IPS-NIHi7 (cell line): ENCODE results near the gene RALGPS2.

Source experiments
- DNase-seq: peaks from one replicate; pipeline ENCODE4 v3.0.0; 2012; ENCODE audit warnings: mixed read lengths; ENCODE audit errors: extremely low spot score

The RALGPS2 gene, protein sequence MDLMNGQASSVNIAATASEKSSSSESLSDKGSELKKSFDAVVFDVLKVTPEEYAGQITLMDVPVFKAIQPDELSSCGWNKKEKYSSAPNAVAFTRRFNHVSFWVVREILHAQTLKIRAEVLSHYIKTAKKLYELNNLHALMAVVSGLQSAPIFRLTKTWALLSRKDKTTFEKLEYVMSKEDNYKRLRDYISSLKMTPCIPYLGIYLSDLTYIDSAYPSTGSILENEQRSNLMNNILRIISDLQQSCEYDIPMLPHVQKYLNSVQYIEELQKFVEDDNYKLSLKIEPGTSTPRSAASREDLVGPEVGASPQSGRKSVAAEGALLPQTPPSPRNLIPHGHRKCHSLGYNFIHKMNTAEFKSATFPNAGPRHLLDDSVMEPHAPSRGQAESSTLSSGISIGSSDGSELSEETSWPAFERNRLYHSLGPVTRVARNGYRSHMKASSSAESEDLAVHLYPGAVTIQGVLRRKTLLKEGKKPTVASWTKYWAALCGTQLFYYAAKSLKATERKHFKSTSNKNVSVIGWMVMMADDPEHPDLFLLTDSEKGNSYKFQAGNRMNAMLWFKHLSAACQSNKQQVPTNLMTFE

DNA sequence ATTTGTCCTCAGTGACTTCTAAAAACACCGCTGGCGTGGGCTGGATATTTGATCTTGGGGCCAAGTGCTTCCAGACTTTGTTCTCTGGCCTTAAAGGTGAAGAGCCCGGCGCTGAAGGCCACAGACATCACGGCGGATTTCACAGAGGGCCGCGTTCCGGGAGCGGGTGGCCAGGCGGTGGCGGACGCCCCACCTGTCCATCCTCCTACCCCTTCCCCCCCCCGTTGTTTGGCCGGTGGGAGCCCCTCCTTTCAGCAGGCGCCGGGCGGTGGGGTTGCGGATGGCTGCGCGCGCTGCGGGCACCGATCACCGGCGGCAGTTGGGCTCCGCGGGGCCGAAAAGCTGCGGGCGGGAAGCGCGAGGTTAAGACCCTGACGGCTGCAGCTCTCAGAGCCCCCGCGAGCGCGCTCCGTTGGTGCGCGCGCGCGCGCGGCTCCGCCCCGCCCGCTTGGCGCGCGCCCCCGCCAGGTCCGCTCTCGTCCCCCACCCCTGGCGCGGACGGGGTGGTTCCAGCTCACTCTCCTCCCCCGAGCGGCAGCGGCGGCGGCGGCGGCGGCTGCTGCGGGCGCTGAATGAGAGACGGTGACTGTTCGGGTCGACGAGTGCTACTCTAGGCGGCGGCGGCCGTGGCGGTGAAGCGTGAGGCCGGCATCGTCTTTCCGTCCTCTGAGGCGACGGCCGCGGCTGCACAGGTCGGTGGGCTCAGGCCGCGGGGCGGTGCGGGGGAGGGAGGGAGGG lies at the start of gene RALGPS2:
Gene RALGPS2, plus strand, starts transcription at position 517 of the 738 bp plus-strand sequence. CDS start 51,521 bp downstream, outside the sequence.
- DNase-seq, result peak; percentile 85

DNA sequence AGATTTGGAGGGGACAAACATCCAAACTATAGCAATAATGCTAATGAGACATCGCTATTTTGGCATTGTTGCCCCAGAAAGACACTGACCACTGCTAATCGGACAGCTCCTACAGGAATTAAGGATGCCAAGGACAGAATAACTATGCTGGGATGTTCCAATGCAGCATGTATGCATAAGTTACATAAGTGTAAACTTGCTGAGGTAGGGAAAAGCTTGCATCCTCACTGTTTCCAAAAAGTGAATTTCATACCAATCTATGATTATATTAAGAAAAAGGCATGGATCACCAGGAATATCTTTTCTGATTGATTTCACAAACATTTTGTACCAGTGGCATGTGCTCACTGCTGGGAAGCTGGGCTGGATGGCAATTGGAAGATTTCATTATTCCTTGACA lies 45.8 kb upstream of the RALGPS2 start:
- DNase-seq, result no peak

DNA sequence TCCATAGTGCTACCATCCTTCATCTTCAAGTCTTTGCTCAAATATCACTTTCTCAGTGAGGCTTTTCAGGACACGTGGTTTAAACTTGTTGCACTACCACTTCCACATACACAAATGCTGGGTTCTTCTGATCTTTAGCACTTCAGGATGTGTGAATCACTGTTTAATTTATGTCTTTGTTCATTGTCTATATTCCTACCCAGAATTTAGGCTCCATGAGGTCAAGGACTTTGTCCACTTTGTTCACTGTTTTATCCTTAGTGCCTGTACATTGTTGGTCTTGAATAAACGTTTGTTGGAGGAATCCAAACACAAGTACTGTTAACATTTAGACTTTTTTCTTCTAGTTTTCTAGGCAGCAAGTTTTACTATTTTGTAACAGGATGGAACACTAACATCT lies 42.6 kb upstream of the RALGPS2 start:
- DNase-seq, result no peak

DNA sequence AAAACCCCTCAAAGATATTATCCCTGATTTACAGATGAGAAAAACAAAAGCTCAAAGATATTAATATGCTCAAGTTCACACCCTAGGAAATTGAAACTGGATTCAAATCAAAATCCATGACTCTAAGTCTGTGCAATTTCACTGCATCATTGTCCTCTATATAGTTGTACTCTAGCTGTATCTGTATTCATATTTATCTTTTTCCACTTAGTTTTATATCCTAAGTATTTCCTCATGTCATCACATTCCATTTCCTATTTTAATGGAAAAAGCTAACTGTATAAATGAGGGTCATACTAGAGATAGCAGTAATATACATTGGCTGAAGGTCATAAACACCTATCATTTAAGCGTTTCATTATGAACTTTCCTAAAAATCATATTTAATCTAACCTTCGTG lies 42.2 kb upstream of the RALGPS2 start:
- DNase-seq, result no peak

DNA sequence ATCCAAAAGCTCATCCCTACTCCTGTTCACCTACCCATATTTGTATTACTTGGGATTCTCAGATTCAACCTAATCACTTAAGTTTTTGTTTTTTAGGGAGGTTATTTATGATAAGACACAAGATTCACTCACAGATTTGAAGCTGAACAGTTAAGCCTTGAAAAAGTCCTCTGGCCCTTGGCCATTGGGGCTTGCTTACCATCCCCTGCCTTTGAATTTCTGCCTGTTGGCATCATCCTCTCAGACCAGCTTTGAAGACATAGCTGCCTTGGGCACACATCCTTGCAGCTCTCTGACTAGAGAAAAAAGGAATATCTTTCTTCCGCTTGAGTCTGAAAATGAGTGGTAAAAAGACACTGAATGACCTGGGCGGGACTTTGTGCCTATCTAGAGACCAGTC lies 41.8 kb upstream of the RALGPS2 start:
- DNase-seq, result no peak

DNA sequence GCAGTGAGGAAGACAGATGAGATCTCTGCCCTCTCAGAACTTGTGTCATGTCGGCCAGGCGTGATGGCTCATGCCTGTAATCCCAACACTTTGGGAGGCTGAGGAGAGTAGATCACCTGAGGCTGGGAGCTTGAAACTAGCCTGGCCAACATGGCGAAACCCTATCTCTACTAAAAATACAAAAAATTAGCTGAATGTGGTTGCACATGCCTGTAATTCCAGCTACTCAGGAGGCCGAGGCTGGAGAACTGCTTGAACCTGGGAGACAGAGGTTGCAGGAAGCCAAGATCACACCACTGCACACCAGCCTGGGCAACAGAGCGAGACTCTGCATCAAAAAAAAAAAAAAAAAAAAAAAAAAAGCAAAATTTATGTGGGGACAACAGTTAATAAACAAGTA lies 40.9 kb upstream of the RALGPS2 start:
- DNase-seq, result no peak

DNA sequence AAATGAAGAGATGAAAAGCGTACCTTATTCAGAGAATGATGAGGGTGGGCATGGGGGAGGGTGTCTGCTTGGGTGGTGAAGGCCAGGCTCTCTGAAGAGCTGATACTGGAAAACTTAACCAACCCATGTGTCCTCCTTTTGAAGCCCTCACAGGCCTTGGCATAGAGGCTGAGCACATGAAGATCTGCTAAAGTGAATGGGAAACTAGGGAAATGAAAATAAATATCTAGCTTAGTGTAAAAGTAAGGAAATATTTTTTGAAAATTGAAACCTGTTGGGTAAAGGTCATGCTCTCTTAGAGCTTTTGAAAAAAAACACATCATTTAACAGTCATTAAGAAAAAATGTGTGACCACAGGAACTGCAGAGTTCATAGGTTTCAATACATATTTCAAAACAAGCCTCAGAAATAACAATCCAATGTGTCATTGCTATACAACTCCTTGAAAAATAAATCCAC lies 40.5 kb upstream of the RALGPS2 start:
- no peak for DNase-seq

DNA sequence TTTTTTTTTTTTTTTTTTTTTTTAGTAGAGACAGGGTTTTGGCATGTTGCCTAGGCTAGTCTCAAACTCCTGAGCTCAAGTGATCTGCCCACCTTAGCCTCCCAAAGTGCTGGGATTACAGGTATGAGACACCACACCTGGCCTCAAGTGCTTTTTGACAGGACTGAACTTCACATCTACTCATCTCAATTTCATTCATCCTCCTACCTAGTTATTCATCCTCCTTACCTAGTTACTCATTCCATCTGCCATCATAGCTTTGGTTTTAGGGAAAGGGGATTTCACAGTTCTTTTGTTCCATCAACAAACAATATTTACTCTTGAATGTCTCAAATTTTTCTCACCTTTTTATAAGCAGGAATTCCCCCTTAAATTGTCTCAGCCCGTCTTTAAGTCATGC lies 38.6 kb upstream of the RALGPS2 start:
- DNase-seq, result no peak

DNA sequence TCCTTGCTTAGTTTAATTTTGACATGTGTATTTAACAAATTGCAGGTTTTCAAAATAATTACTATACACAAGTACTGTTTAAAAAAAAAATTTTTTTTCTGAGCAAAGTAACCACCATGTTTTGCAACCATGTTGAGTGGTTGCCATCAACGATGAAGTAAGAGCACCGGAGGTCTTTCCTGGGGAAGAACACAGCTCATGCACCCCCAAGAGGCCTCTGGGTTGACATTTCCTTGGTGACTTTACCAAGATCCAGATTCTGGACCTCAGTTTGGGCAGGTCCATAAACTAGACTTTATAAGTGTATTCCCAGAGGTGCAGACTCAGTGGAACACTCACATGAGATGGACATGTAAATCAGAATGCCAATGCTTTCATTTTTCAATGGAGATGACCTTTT lies 36.8 kb upstream of the RALGPS2 start:
- DNase-seq, result no peak

DNA sequence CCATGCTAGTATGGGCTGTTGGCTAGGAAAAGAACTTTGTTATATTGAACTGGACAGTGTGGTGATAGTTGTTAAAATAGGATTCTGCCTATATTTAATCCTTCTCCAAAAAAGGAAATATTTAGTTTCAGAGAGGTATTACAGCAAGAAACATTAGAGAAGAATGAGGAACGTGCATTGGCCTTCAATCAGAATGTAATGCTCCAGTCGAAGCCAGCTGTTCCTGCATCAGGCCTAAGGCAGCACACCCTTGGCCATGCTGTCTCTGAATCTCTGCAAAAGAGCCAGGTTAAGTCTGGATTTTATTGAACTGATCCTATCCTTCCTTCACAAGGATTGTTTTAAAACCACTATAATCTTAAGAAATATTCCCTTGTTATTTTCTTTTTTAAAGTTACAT lies 35.3 kb upstream of the RALGPS2 start:
- DNase-seq, result no peak

DNA sequence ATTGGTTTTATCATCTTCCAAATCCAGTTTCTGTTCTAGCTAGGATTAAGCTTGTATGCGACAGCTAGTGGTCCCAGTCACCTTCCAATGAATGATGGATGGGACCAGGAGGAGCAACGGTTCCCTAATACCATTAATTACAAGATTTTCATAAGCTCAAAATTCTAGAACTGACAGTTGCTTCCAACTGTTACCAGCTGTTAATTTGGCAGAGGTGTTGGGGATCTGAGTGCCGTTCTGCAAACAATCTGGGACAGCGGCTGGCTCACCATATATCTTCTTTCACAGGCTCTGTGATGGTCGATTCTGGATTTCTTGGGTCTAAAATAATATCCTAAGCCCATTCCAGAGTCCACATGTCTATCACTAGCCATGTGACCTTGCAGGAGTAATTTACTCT lies 34.5 kb upstream of the RALGPS2 start:
- no peak for DNase-seq

DNA sequence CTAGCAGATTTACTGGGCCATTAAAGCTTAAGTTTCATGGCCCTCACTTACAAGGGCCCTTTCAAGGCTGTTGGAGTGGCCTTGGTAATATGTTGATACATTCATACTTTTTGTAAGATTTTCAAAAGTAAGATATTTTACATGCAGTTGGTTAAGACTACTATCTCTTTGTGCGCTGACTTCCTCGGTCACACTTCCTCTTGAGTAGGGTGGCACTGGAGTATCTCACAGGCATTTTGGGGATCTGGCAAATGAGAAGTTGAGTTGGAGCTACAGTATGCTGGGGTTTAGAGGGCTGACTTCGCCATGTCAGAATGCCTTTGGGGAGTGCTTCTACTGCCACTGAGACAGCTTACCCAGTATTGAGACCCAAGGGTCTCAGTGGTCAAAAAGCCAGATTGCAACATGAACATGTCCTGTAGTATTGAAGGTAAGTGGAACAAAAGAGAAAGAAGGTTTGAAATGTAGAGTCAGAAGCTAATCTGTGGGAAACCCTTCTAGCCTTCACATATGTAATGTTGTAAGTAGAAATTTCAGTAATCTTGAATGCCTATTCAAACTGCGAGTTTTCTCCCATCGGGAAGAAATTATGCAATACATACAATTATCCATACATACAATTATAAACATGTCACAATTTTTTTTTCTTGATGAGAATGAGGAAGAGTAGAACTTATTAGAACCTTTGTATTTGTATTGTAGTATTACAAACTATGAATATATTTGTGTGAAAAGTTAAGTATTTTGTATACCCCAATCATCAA lies 32.3 kb upstream of the RALGPS2 start:
- no peak for DNase-seq

DNA sequence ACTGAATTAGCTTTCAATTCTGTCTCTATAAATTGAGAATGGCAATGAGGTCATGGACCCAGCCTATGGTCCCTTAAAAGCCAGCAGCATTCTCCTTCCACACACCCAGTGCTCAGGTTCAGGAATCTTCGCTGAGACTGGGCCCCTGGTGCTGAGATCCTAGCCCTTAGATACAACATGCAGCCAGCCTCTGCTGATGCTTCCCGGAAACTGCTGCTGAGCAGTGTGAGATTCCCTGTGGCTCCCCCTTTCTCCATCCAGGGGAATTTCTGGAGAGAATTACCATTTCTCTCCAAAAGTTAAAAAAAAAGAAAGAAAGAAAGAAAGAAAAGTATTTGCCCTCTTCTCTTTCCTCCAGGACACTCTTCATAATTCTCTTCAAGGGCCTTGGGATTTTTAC lies 31.7 kb upstream of the RALGPS2 start:
- peak; percentile 77 for DNase-seq

DNA sequence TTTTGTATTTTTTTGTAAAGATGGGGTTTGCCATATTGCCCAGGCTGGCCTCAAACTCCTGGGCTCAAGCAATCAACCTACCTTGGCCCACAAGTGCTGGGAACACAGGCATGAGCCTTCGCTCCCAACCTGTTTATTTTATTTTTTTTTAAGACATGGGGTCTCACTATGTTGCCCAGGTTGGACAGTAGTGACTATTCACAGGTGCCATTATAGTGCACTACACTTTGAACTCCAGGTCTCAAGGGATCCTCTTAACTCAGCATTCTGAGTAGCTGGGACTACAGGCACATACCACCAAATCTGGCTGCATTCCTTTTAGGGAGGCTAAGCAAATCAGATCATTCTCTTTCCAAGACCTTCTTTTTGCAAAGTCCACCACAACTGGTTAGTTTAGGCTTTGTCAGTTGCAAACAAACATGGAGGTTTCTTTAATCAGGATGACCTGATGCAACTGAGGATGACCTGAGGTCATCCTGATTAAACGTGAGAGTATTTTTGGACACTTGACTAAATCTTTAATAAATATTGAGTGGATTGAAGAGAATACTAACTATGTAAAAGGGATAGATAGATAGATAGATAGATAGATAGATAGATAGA lies 30.0 kb upstream of the RALGPS2 start:
- no peak for DNase-seq

DNA sequence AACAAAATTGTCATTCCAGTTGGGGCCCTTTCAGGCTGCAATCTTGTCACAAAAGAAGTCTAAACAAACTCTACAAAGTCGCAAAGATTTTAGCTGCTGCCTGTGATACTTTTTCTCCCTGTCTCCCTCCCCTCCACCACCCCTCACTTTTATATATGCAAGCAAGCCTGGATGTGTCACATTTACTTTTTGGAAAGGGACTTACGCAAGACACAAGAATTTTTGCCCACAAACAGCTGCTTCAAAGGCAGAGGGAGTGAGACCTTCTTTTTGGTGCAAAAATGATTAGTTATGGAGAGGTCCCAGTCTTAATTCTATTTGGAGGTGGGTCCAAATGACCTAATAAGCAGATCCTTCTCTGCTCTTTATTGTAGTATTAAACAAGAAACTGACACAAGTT lies 22.9 kb upstream of the RALGPS2 start:
- DNase-seq, result no peak

DNA sequence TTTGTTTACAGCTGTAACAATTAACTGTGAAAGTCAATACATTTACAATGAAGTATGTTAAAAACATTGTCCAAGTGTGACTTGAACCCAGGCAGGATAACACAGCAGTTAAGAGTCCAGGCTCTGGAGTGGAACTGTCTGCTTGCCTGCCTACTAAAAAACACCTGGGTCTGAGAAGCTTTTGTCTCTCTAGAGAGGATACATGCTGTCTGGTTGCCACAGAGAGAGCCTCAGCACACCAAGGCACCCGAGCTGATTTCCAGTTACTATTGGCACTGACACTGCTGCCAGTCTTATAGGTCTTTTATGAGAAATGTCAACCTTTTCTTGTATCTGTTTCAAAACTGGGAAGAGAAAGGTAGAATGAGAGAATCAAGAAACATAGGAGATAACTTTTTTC lies 20.2 kb upstream of the RALGPS2 start:
- no peak for DNase-seq

DNA sequence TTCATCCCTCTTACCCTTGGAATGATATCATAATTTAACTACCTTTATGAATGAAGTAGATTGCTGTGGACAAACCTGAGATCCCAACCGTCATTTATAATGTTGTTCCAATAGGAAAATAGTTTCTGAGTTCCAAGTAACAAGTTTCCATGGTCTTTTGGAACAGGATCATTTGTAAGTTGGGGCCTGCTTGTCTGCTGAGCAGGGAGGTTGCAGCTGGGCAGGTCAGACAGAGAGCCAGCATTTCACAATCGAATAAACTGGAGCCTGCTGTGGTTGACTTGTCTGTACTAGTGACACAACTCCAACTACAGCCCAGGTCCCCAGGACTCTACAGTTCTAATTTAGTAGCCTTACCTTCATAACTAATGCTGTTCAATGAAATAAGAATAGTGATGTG lies 18.6 kb upstream of the RALGPS2 start:
- no peak for DNase-seq

DNA sequence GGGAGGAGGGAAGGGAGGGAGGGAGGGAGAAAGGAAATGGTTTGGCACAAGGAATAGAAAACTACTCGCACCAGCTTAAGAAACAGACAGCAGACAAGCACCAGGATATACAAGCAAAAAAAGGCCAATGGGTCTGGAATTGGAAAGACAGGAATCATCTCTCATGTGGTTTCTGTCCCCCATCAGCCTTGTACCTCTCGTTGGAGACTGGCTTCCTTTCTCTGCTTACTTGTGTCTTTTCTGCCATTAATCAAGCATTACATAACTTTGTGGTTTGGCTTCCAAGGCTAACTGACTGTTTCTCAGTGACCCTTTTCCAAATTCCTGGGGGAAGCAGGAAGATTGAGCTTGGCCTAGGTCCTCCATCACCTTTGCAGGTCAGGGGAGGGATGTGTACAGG lies 11.8 kb upstream of the RALGPS2 start:
- no peak for DNase-seq

DNA sequence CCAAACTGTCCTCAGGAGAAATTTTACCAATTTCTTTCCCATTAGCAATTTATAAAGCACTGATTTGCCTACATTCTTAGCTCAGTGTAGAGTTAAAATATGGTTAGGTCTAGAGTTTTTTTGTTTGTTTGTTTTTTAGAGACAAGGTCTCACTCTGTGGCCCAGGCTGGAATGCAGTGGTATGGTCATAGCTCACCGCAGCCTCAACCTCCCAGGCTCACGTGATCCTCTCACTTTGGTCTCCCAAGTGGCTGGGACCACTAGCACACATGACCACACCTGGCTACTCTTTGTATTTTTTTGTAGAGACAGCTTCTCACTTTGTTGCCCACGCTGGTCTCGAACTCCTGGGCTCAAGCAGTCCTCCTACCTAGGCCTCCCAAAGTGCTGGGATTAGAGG lies 10.6 kb upstream of the RALGPS2 start:
- no peak for DNase-seq

DNA sequence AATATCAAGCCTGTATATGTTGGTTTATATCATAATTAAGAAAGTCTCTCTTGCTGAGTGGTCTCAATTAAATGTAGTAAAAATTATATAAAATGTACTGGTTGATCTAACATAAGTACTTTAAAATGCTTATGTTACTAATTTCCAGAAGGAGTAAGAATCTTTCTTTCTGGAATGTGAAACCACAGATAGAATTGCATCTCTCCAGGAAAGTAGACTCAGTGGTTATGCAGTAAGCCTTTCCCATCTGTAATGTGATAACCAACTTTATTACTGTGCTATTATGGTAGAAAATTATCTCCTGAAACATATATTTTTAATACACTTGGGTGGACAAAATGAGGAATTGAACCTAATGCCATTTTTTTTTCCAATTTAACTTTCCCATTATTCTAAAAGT lies 8.9 kb upstream of the RALGPS2 start:
- no peak for DNase-seq

DNA sequence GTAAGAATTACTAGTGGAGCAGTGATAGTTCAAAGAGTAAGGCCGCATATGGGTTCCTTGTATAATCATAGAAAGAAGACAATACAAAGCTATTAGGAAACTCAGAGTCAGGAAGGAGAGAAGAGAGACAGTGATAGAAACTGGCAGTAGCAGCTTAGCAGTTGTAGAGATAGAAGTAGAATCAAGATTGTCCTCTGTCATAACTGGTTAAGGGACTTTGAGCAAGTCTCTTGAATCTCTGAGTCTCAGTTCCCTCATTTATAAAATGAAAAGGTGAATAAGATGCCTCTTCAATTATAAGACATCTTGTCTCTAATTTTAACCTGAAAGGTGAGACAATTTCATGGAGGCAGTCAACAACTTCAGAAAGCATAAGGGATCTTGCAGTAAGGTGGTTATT lies 6.5 kb upstream of the RALGPS2 start:
- no peak for DNase-seq

DNA sequence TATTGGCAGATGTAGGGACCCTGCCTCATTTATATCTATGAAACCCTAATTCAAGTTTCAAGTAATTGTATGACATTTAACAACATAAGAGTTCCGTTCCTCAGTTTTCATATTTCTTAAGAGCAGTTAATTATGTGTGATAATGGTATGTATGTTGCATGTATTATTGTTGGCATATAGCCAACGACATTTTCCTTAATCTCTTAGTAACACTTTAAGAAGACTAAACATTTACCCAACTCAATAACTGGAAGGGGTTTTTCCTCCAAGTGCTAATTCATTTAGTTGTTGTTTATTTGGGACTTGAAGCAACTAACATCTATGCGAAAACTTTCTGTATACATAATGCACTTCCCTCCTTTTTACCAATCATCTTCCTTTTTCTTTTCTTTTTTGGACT lies 1.5 kb upstream of the RALGPS2 start:
- DNase-seq, result no peak
